Measurements from ENCODE around the gene ATXN1L.
"Not testable (repeated sequence)": the region's sequence is repeated elsewhere in the genome, so short reads cannot be mapped to it uniquely, and the experiment has no call there.

The ATXN1L gene

DNA sequence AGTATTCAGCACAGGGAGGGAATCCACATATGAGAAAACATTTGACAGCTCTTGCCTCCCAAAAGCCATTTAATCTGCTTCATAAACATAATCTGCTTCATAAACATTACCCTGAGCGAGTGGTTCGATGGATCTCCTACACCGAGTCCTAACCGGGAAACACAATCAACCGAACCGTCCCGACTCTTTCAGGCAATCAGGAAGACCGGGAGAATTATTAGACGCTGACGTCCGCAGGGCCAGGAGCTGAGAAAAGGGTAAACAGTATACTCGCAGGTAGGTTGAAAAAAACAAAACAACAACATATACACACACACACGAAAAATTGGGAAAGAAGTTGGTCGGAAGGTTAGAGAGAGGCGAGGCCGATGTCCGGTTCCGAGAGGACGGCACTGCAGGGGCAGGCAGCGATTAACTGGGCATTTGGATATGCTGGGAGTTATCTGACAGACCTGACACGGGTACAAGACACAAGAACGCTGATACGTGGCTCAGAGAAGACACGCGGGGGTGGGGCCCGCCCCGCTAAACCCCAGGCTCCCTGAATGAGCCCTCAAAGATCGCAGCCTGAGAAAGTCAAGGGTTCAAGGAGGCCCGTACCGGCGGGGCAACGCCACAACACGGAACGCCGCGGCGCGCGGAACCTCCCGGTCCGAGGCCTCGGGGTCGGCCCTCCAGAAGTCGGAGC is 37.7 kb upstream of the ATXN1L start:
- Histone ChIP-seq H3K27me3 (ENCODE audit: insufficient read depth, low read length, poor library complexity, severe bottlenecking) (no peaks in the 10 kb centered on the region), H3K79me2 (ENCODE audit: insufficient read depth, low read length) (peaks cover 54% of the 10 kb centered on the region), H3K9me3 (ENCODE audit: insufficient read depth, low read depth, low read length) (no peaks in the 10 kb centered on the region), H3F3A (ENCODE audit: low read depth) (no peaks in the 10 kb centered on the region), H3K9ac (ENCODE audit: low read depth, low read length, poor library complexity, severe bottlenecking) (peak overlapping the region; percentile 86), H3K9me2 (replicated peaks; ENCODE audit: low read depth, low read length) (no peaks in the 10 kb centered on the region), H3K4me1 (ENCODE audit: insufficient read depth, low read length, poor library complexity, severe bottlenecking) (peaks cover 17% of the 10 kb centered on the region), H3K4me3 (ENCODE audit: low read length, poor library complexity, severe bottlenecking) (peak overlapping the region; percentile 86), H2AFZ (ENCODE audit: low read length) (peak overlapping the region; percentile 97), H3K4me2 (ENCODE audit: low read depth, low read length, poor library complexity, severe bottlenecking) (peak overlapping the region; percentile 91), H4K20me1 (ENCODE audit: insufficient read depth, low read length, poor library complexity, severe bottlenecking) (peaks cover 35% of the 10 kb centered on the region), H3K36me3 (ENCODE audit: insufficient read depth, low read length) (no peaks in the 10 kb centered on the region)
- TF ChIP-seq, protein P1, sequence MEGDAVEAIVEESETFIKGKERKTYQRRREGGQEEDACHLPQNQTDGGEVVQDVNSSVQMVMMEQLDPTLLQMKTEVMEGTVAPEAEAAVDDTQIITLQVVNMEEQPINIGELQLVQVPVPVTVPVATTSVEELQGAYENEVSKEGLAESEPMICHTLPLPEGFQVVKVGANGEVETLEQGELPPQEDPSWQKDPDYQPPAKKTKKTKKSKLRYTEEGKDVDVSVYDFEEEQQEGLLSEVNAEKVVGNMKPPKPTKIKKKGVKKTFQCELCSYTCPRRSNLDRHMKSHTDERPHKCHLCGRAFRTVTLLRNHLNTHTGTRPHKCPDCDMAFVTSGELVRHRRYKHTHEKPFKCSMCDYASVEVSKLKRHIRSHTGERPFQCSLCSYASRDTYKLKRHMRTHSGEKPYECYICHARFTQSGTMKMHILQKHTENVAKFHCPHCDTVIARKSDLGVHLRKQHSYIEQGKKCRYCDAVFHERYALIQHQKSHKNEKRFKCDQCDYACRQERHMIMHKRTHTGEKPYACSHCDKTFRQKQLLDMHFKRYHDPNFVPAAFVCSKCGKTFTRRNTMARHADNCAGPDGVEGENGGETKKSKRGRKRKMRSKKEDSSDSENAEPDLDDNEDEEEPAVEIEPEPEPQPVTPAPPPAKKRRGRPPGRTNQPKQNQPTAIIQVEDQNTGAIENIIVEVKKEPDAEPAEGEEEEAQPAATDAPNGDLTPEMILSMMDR (conservative IDR thresholded peaks at IDR 0.05; ENCODE audit: low read length), result no peak
- TF ChIP-seq EZH2phosphoT487 (IDR thresholded peaks at IDR 0.05; ENCODE audit: borderline replicate concordance), result no peak

- peaks cover 17% of the 10 kb centered on the region for H3K4me1 ChIP-seq (ENCODE audit: insufficient read depth, low read length, poor library complexity, severe bottlenecking)
- peak within 1 kb of the TSS; percentile 86 for H3K9ac ChIP-seq (ENCODE audit: low read depth, low read length, poor library complexity, severe bottlenecking)
- peak within 1 kb of the TSS; percentile 86 for H3K4me3 ChIP-seq (ENCODE audit: low read length, poor library complexity, severe bottlenecking)
- TF ChIP-seq EZH2phosphoT487 (IDR thresholded peaks at IDR 0.05; ENCODE audit: borderline replicate concordance), result no peak
- TF ChIP-seq, protein P1 (conservative IDR thresholded peaks at IDR 0.05; ENCODE audit: low read length), result no peak
- H2AFZ ChIP-seq (ENCODE audit: low read length), result peak within 1 kb of the TSS; percentile 97
- H3K27me3 ChIP-seq (ENCODE audit: insufficient read depth, low read length, poor library complexity, severe bottlenecking), result no peaks in the 10 kb centered on the region
- peaks cover 35% of the 10 kb centered on the region for H4K20me1 ChIP-seq (ENCODE audit: insufficient read depth, low read length, poor library complexity, severe bottlenecking)
- H3F3A ChIP-seq (ENCODE audit: low read depth), result no peaks in the 10 kb centered on the region
- no peaks in the 10 kb centered on the region for H3K36me3 ChIP-seq (ENCODE audit: insufficient read depth, low read length)
- H3K9me3 ChIP-seq (ENCODE audit: insufficient read depth, low read depth, low read length), result no peaks in the 10 kb centered on the region
- H3K79me2 ChIP-seq (ENCODE audit: insufficient read depth, low read length), result peaks cover 46% of the 10 kb centered on the region
- H3K9me2 ChIP-seq (replicated peaks; ENCODE audit: low read depth, low read length), result no peaks in the 10 kb centered on the region
- peak within 1 kb of the TSS; percentile 91 for H3K4me2 ChIP-seq (ENCODE audit: low read depth, low read length, poor library complexity, severe bottlenecking)
Measured at GRCh38 chr16:71808593-71809459, 37.0 kb upstream of the ATXN1L start, which contains the start of gene AP1G1. AP1G1 (minus strand) TSS chr16:71808834; CDS start chr16:71789479, 19,355 bp downstream.

DNA sequence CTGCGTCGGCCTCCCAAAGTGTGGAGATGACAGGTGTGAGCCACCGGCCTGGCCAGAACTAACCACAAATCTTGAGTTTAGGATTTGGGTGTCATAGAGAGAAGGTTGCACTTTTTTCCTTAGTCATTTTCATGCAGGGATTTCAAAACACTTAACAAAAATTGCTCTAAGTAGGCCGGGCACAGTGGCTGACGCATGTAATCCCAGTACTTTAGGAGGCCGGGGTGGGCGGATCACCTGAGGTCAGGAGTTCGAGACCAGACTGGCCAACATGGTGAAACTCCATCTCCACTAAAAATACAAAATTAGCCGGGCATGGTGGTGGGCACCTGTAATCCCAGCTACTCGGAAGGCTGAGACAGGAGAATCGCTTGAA is 35.6 kb upstream of the ATXN1L start:
- not testable (repeated sequence) for H3K9me3 ChIP-seq (ENCODE audit: insufficient read depth, low read depth, low read length); H3K9ac ChIP-seq (ENCODE audit: low read depth, low read length, poor library complexity, severe bottlenecking); H3K4me3 ChIP-seq (ENCODE audit: low read length, poor library complexity, severe bottlenecking); H2AFZ ChIP-seq (ENCODE audit: low read length); H3F3A ChIP-seq (ENCODE audit: low read depth); H3K36me3 ChIP-seq (ENCODE audit: insufficient read depth, low read length); H3K27me3 ChIP-seq (ENCODE audit: insufficient read depth, low read length, poor library complexity, severe bottlenecking); H3K9me2 ChIP-seq (replicated peaks; ENCODE audit: low read depth, low read length)
- Histone ChIP-seq H4K20me1 (ENCODE audit: insufficient read depth, low read length, poor library complexity, severe bottlenecking) (peaks cover 30% of the 10 kb centered on the region), H3K4me1 (ENCODE audit: insufficient read depth, low read length, poor library complexity, severe bottlenecking) (peaks cover 17% of the 10 kb centered on the region), H3K4me2 (ENCODE audit: low read depth, low read length, poor library complexity, severe bottlenecking) (peak overlapping the region; percentile 80), H3K79me2 (ENCODE audit: insufficient read depth, low read length) (peaks cover 35% of the 10 kb centered on the region)
